CD14-positive monocyte (primary cell): ENCODE results near the gene BEGAIN. TPM values are rescaled to one million over a fixed set of nuclear protein-coding genes. Genes with fewer than 3 reads are reported as not detected.

ENCODE experiments used
- DNase-seq, 3 donors: peaks; one replicate each; pipeline ENCODE4 v3.0.0-alpha.2; 2011 to 2022
- H2AFZ ChIP-seq: 2 replicates; pipeline ENCODE4 v1.6.0; 2012; ENCODE audit warnings: mild to moderate bottlenecking, low read depth, low read length, inconsistent platforms; ENCODE audit not compliant: insufficient read depth, poor library complexity, severe bottlenecking
- H3K27ac ChIP-seq, 2 donors: 1 replicate in 1 of 2; 2 replicates in 1 of 2; pipeline ENCODE4 v1.5.1; 2012 to 2013; ENCODE audit warnings: low read length in 2 of 2, control low read depth in 1 of 2, inconsistent platforms in 1 of 2, low read depth in 1 of 2, mild to moderate bottlenecking in 1 of 2
- H3K27me3 ChIP-seq, 2 donors: one replicate each; pipeline versions ENCODE4 v1.6.0 to v1.6.1; 2011 to 2013; ENCODE audit warnings: low read length in 2 of 2; ENCODE audit not compliant: control insufficient read depth in 2 of 2, insufficient read depth in 2 of 2
- H3K36me3 ChIP-seq, 2 donors: replicated peaks in 1 of 2; 1 replicate in 1 of 2; 2 replicates in 1 of 2; pipeline versions ENCODE4 v1.5.1 to v1.6.1; 2012 to 2013; ENCODE audit warnings: low read length in 2 of 2, control low read depth in 1 of 2, inconsistent platforms in 1 of 2, mild to moderate bottlenecking in 1 of 2; ENCODE audit not compliant: insufficient read depth in 2 of 2, control insufficient read depth in 1 of 2
- H3K4me1 ChIP-seq, 2 donors: 1 replicate in 1 of 2; 2 replicates in 1 of 2; pipeline versions ENCODE4 v1.5.1 to v1.6.1; 2012 to 2013; ENCODE audit warnings: low read length in 2 of 2, control low read depth in 1 of 2, inconsistent platforms in 1 of 2, mild to moderate bottlenecking in 1 of 2, moderate library complexity in 1 of 2; ENCODE audit not compliant: insufficient read depth in 2 of 2, control insufficient read depth in 1 of 2
- H3K4me2 ChIP-seq: replicated peaks from 2 replicates; pipeline ENCODE3; 2012; ENCODE audit warnings: low read length, moderate library complexity, mild to moderate bottlenecking; ENCODE audit not compliant: poor library complexity, severe bottlenecking; ENCODE audit errors: extremely low read depth
- H3K4me3 ChIP-seq, 3 experiments: fragments of 200-600 bp in 1 of 3; sonication (generic) in 1 of 3; replicated peaks in 1 of 3; 1 replicate in 2 of 3; 2 replicates in 1 of 3; pipeline ENCODE4 v1.5.1; 2011 to 2013; ENCODE audit warnings: low read length in 3 of 3, mild to moderate bottlenecking in 3 of 3, control low read depth in 2 of 3, low read depth in 2 of 3, inconsistent platforms in 1 of 3, moderate library complexity in 1 of 3
- H3K79me2 ChIP-seq: 2 replicates; pipeline ENCODE4 v1.6.0; 2012; ENCODE audit warnings: mild to moderate bottlenecking, control low read depth, inconsistent platforms, low read length, moderate library complexity; ENCODE audit not compliant: insufficient read depth
- H3K9ac ChIP-seq: 2 replicates; pipeline ENCODE4 v1.6.0; 2017; ENCODE audit warnings: low read length, mild to moderate bottlenecking; ENCODE audit not compliant: insufficient read depth, poor library complexity, severe bottlenecking
- H3K9me3 ChIP-seq, 2 donors: replicated peaks in 1 of 2; 1 replicate in 1 of 2; 2 replicates in 1 of 2; pipeline versions ENCODE4 v1.5.1 to v1.6.1; 2012 to 2013; ENCODE audit warnings: low read length in 2 of 2, control low read depth in 1 of 2; ENCODE audit not compliant: control insufficient read depth in 1 of 2, insufficient read depth in 1 of 2
- H4K20me1 ChIP-seq: 2 replicates; pipeline ENCODE4 v1.6.0; 2012; ENCODE audit warnings: mild to moderate bottlenecking, low read length, control low read depth, moderate library complexity; ENCODE audit not compliant: insufficient read depth
- H3K27ac Mint-ChIP-seq, 7 donors: one replicate each; pipeline ENCODE4 v1.8.0; 2020; ENCODE audit warnings: mild to moderate bottlenecking in 7 of 7, mixed read lengths in 7 of 7, moderate library complexity in 6 of 7, inconsistent platforms in 2 of 7
- H3K27me3 Mint-ChIP-seq, 3 donors: one replicate each; pipeline ENCODE4 v1.8.0; 2021 to 2022; ENCODE audit warnings: low read depth in 3 of 3, mild to moderate bottlenecking in 3 of 3, mixed read lengths in 3 of 3, moderate library complexity in 3 of 3, inconsistent platforms in 1 of 3
- H3K36me3 Mint-ChIP-seq, 2 donors: one replicate each; pipeline ENCODE4 v1.8.0; 2020; ENCODE audit warnings: mixed read lengths in 2 of 2, inconsistent platforms in 1 of 2, mild to moderate bottlenecking in 1 of 2
- H3K4me1 Mint-ChIP-seq: one replicate; pipeline ENCODE4 v1.8.0; 2020; ENCODE audit warnings: mild to moderate bottlenecking, mixed read lengths
- H3K4me3 Mint-ChIP-seq, 2 donors: one replicate each; pipeline ENCODE4 v1.8.0; 2020; ENCODE audit warnings: mild to moderate bottlenecking in 2 of 2, mixed read lengths in 2 of 2, moderate library complexity in 1 of 2
- H3K9me3 Mint-ChIP-seq, 7 donors: one replicate each; pipeline ENCODE4 v1.8.0; 2020 to 2022; ENCODE audit warnings: mixed read lengths in 7 of 7, mild to moderate bottlenecking in 6 of 7, moderate library complexity in 6 of 7, inconsistent platforms in 2 of 7
- WGBS: methylation state at CpG from one replicate; pipeline ENCODE4 v1.1.5; 2013; ENCODE audit warnings: missing lambda C conversion rate; ENCODE audit not compliant: insufficient coverage; 5-methylcytosine and 5-hydroxymethylcytosine counted together
- intact Hi-C, 2 donors: fragments of 100-400 bp; cut with micrococcal nuclease; formaldehyde crosslinking; loops; one replicate each; pipeline versions ENCODE4 v1.15.0 to v1.15.1; 2023
- polyA plus RNA-seq, 3 donors: library from polyadenylated mRNA; depleted of rRNA in 1 of 3; unstranded in 2 of 3; stranded (reverse) in 1 of 3; fragments of 300-500 nt in 2 of 3; fragments of >200 nt in 1 of 3; fragmentation: Illumina TruSeq in 2 of 3; gene quantifications; 1 replicate in 2 of 3; 2 replicates in 1 of 3; pipeline ENCODE4 v1.2.3, GENCODE V29; 2012 to 2021
- TF ChIP-seq, protein P1 (sequence below): fragments of 200-600 bp; IDR thresholded peaks from one replicate; pipeline ENCODE4 v1.8.0; 2022; ENCODE audit warnings: antibody characterized with exemption, mild to moderate bottlenecking

The BEGAIN gene
- polyA plus RNA-seq, 3 donors, result 0.25 to 0.45 TPM; not detected in 1

DNA sequence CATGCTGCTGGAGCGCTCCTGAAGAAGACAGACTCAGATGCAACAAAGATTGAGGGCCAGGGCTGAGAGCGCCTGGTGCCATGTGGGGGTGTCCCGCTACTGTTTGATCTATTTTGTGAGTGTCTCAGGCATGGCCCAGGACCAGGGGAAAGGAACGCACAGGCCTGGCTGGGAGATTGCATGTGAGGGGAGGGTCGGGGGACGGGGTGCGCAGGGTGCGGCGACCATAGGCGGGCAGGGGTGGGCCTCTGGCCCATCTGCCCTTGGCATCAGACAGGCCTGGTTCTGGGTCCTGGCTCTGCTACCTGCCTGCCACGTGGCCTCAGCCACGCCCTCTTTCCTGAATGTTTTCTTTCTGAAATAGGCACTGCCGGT is 47.5 kb downstream of the BEGAIN start:
- Histone ChIP-seq H3K79me2 (no peaks in the 10 kb centered on the region), H3K27me3 (no peaks in the 10 kb centered on the region), H2AFZ (no peak overlapping the region), H3K4me3 (no peak overlapping the region), H3K4me2 (no peak overlapping the region), H3K9me3 (no peaks in the 10 kb centered on the region), H3K27ac (no peak overlapping the region), H4K20me1 (no peaks in the 10 kb centered on the region), H3K9ac (no peak overlapping the region), H3K36me3 (no peaks in the 10 kb centered on the region), H3K4me1 (peaks cover 3 to 4% of the 10 kb centered on the region in 2 donors)
- Mint-ChIP-seq H3K27me3 (peaks cover 0 to 11% (median 8%) of the 10 kb centered on the region in 3 donors), H3K36me3 (peaks cover 0 to 4% of the 10 kb centered on the region in 2 donors), H3K9me3 (peaks cover 0 to 2% (median 0%) of the 10 kb centered on the region in 7 donors), H3K4me1 (peaks cover 2% of the 10 kb centered on the region), H3K27ac (peak overlapping the region in 1 of 7 donors; percentile 75), H3K4me3 (no peak overlapping the region)
- 94% methylated on average over 13 of the region's 13 CpGs for WGBS
- TF ChIP-seq, protein P1, sequence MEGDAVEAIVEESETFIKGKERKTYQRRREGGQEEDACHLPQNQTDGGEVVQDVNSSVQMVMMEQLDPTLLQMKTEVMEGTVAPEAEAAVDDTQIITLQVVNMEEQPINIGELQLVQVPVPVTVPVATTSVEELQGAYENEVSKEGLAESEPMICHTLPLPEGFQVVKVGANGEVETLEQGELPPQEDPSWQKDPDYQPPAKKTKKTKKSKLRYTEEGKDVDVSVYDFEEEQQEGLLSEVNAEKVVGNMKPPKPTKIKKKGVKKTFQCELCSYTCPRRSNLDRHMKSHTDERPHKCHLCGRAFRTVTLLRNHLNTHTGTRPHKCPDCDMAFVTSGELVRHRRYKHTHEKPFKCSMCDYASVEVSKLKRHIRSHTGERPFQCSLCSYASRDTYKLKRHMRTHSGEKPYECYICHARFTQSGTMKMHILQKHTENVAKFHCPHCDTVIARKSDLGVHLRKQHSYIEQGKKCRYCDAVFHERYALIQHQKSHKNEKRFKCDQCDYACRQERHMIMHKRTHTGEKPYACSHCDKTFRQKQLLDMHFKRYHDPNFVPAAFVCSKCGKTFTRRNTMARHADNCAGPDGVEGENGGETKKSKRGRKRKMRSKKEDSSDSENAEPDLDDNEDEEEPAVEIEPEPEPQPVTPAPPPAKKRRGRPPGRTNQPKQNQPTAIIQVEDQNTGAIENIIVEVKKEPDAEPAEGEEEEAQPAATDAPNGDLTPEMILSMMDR, result no peak
- intact Hi-C loops, result loop anchor here (10.0 kb wide), 1 partner anchor 155 kb away; no protein-coding TSS in a partner anchor
- DNase-seq, result no peak

DNA sequence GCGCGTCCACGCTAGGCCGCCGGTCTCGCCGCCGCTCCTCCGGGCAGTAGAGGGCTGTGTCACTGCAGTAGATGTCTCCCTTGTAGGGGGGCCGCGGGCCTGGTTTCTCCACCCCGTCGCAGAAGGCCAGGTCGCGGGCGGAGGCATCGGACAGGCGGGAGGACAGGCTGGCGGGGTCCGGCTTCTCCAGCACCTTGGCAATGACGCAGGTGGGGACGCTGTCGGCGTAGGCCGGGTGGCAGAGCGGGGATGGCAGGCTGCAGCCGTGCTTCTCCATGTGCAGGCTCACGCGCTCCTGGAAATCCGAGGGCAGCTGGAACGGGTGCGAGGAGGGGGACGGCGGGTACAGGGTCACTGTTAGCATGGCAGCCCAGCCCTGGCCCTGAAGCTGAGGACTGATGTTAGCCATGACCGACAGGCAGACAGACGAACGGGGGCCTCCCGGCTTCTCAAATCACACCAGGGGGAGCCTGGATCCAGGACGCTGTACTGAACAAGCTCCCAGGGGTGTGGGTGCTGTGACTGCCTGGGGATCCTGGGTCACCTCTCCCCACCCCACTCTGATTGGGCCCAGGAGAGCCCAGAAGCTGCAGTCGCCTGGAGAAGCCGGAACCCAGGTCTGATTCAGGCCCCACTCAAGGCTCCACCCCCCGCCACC is 48.1 kb downstream of the BEGAIN start:
- no peaks in the 10 kb centered on the region for H3K79me2 ChIP-seq
- H3K27ac ChIP-seq, result no peak overlapping the region
- Mint-ChIP-seq H3K36me3 (peaks cover 0 to 4% of the 10 kb centered on the region in 2 donors), H3K9me3 (peaks cover 0 to 2% (median 0%) of the 10 kb centered on the region in 7 donors), H3K27me3 (peaks cover 0 to 13% (median 11%) of the 10 kb centered on the region in 3 donors), H3K27ac (no peak overlapping the region), H3K4me1 (peaks cover 9% of the 10 kb centered on the region), H3K4me3 (no peak overlapping the region)
- H3K4me1 ChIP-seq, result peaks cover 10% of the 10 kb centered on the region in 2 donors
- peaks cover 4% of the 10 kb centered on the region for H4K20me1 ChIP-seq
- DNase-seq, result no peak
- no peak overlapping the region for H3K4me2 ChIP-seq
- no peak overlapping the region for H3K4me3 ChIP-seq
- H3K9ac ChIP-seq, result no peak overlapping the region
- intact Hi-C loops, result no loop called here
- H2AFZ ChIP-seq, result no peak overlapping the region
- H3K9me3 ChIP-seq, result no peaks in the 10 kb centered on the region
- 99% methylated on average over 36 of the region's 42 CpGs for WGBS
- H3K36me3 ChIP-seq, result no peaks in the 10 kb centered on the region
- no peaks in the 10 kb centered on the region for H3K27me3 ChIP-seq
- TF ChIP-seq, protein P1, result no peak
